ENCODE data around the gene SNX25.

The SNX25 gene

DNA sequence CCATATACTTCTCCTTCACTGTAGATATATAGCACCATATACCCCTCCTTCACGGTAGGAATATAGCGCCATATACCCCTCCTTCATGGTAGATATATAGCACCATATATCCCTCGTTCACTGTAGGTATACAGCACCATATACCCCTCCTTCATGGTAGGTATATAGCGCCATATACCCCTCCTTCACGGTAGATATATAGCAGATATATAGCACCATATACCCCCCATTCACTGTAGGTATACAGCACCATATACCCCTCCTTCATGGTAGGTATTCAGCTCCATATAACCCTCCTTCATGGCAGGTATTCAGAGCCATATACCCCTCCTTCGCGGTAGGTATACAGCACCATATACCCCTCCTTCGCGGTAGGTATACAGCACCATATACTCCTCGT is 12.5 kb downstream of the SNX25 start:
- DNase-seq (ENCODE audit: low spot score), result no peak
- no peak overlapping the region for H3K27ac ChIP-seq
- ChIA-PET CTCF (no interaction called here), POLR2A (ENCODE audit: low non-redundant PET) (no interaction called here)
- TF ChIP-seq, protein P1, sequence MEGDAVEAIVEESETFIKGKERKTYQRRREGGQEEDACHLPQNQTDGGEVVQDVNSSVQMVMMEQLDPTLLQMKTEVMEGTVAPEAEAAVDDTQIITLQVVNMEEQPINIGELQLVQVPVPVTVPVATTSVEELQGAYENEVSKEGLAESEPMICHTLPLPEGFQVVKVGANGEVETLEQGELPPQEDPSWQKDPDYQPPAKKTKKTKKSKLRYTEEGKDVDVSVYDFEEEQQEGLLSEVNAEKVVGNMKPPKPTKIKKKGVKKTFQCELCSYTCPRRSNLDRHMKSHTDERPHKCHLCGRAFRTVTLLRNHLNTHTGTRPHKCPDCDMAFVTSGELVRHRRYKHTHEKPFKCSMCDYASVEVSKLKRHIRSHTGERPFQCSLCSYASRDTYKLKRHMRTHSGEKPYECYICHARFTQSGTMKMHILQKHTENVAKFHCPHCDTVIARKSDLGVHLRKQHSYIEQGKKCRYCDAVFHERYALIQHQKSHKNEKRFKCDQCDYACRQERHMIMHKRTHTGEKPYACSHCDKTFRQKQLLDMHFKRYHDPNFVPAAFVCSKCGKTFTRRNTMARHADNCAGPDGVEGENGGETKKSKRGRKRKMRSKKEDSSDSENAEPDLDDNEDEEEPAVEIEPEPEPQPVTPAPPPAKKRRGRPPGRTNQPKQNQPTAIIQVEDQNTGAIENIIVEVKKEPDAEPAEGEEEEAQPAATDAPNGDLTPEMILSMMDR (conservative IDR thresholded peaks at IDR 0.05; ENCODE audit: low read depth), result no peak

DNA sequence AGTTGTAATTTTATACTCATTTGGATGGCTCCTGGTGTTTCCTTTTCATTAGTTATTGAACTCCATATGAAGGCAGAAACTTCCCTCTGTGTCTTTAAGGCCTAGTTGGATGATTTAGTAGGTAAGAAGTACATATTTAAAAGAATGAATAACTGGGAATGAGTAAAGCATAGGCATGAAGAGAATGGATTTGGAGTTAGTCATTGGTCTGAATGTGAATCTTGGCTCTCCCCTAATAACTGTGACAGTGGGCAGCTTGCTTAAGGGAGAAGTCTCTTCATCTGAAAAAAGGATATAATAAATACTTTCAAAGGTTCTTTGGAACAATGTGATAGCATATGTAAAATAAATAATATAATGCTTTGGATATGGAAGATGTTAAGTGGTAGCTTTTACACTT is 13.2 kb downstream of the SNX25 start:
- POLR2A ChIA-PET (ENCODE audit: low non-redundant PET), result no interaction called here
- TF ChIP-seq, protein P1 (conservative IDR thresholded peaks at IDR 0.05; ENCODE audit: low read depth), result no peak
- H3K27ac ChIP-seq, result no peak overlapping the region
- CTCF ChIA-PET, result no interaction called here
- DNase-seq (ENCODE audit: low spot score), result no peak

DNA sequence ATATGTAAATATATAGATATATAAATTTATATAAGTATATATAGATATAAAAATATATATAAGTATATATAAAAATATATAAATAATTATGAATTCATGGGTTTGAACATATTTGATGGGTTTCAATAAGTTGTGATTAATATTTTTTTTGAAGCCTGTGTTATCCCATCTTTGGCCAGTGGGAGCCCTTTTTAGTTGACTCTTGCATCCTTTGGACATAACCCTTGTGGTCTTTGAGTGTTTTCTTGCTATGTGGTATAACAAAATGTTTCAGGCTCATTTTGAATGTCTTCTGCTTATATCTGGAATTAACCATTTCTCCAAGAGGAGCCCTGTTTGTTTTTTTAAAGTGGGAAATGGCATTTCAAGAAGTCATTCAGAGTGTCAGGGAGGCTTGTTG is 15.2 kb downstream of the SNX25 start:
- H3K27ac ChIP-seq, result no peak overlapping the region
- ChIA-PET POLR2A (ENCODE audit: low non-redundant PET) (no interaction called here), CTCF (no interaction called here)
- TF ChIP-seq, protein P1 (conservative IDR thresholded peaks at IDR 0.05; ENCODE audit: low read depth), result no peak
- DNase-seq (ENCODE audit: low spot score), result no peak

DNA sequence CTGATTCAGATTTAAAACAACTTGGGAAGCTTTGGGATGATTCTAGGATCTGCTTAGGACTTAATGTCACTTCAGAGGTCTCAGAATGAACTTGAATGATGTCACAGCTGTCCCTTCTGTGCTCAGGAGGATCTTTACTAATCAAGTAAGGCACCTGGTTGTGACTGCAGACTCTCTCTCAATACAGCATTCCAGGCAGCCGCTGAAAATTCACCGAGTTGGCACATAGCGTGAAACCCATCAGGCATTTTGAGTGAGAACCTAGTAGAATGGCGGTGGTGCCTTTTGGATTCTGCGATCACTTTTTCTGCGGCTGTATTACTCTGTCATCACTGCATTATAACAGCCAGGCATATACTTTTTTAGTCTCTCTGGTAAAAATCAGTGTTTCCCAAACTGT is 16.5 kb downstream of the SNX25 start:
- POLR2A ChIA-PET (ENCODE audit: low non-redundant PET), result no interaction called here
- H3K27ac ChIP-seq, result no peak overlapping the region
- TF ChIP-seq, protein P1 (conservative IDR thresholded peaks at IDR 0.05; ENCODE audit: low read depth), result no peak
- no peak for DNase-seq (ENCODE audit: low spot score)
- CTCF ChIA-PET, result interaction anchor here (0.5 to 0.7 kb wide), 2 partner anchors 372 to 1889 kb away, joined by 3 read pairs; no protein-coding TSS in a partner anchor

DNA sequence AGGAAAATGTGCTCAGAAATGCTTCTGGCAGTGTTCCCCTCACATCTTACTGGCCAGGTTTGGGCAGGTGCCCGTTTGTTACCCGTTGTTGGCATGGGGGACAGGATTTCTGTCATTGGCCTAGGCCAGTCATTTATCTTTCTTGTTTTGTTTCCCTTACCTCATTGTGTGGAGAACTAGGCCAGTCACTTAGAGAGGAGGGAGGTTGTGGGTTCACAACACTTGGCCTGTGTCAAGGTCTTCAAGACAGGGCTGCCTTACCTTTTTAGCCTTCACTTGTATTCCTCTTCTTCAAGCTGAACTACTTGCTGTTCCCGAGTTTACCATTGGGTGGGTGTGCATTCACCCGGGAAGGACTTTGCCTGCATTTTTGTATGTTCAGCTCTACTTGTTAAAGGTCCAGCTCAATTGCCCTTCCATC is 17.7 kb downstream of the SNX25 start:
- TF ChIP-seq, protein P1 (conservative IDR thresholded peaks at IDR 0.05; ENCODE audit: low read depth), result no peak
- ChIA-PET POLR2A (ENCODE audit: low non-redundant PET) (no interaction called here), CTCF (no interaction called here)
- DNase-seq (ENCODE audit: low spot score), result no peak
- no peak overlapping the region for H3K27ac ChIP-seq

DNA sequence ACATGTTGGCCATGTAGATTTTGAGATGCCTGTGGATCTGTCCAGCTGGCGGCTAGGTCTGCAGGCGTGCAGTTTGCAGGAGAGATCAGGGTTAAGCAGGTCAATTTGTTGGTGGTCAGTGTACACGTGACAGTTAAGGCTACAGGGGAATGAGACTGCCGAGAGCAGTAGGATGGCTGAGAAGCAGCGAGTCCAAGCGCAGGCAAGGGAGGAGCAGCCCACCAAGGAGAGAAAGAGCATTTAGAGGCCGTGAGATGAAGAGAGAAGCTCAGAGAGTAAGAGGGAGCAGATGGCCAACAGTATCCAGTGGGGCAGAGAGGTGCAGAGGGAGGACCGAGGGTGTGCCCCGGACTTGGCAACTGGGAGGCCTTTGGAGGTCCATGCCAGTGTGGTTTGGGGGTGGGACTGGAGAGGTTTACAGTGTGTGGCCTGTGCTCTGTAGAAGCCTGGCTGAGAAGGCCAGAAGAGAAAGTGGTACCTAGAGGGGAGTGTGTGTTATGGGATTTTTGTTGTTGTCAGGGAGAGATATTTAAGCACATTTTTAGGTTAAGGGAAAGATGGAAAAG is 18.4 kb downstream of the SNX25 start:
- CTCF ChIA-PET, result no interaction called here
- TF ChIP-seq, protein P1 (conservative IDR thresholded peaks at IDR 0.05; ENCODE audit: low read depth), result no peak
- POLR2A ChIA-PET (ENCODE audit: low non-redundant PET), result no interaction called here
- no peak overlapping the region for H3K27ac ChIP-seq
- DNase-seq (ENCODE audit: low spot score), result no peak
